ENCODE results near the gene TRIM65.
"Not testable (repeated sequence)": the region's sequence is repeated elsewhere in the genome, so short reads cannot be mapped to it uniquely, and the experiment has no call there.

DNA sequence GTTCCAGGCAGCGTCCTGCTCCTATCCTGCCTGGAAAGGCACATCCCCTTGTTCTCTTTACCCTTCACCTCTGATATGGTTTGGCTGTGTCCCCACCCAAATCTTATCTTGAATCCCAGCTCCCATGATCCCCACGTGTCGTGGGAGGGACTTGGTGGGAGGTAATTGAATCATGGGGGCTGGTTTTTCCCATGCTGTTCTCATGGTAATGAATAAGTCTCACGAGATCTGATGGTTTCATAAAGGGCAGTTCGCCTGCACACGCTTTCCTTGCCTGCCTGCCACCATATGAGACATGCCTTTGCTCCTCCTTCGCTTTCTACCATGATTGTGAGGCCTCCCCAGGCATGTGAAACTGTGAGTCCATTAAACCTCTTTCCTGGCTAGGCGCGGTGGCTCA, 10.9 kb downstream of the TRIM65 start:
- not testable (repeated sequence) for TF ChIP-seq ZNF274 (IDR thresholded peaks at IDR 0.05; ENCODE audit: low read depth, low read length); SUZ12 (IDR thresholded peaks at IDR 0.05; ENCODE audit: extremely low read depth, insufficient read depth, insufficient read length); YY1 (IDR thresholded peaks at IDR 0.05; ENCODE audit: insufficient read depth, insufficient read length)
